NCI-H1436 treated with DMSO at 0.1 percent for 48 hours (cell line): ENCODE measurements around the gene CRISPLD2.

Experiments
- DNase-seq: peaks from one replicate; lab custom pipeline; 2025; lab: John Stamatoyannopoulos, UW

Gene CRISPLD2, protein sequence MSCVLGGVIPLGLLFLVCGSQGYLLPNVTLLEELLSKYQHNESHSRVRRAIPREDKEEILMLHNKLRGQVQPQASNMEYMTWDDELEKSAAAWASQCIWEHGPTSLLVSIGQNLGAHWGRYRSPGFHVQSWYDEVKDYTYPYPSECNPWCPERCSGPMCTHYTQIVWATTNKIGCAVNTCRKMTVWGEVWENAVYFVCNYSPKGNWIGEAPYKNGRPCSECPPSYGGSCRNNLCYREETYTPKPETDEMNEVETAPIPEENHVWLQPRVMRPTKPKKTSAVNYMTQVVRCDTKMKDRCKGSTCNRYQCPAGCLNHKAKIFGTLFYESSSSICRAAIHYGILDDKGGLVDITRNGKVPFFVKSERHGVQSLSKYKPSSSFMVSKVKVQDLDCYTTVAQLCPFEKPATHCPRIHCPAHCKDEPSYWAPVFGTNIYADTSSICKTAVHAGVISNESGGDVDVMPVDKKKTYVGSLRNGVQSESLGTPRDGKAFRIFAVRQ

GRCh38 chr16:84819644-84820304 lies at the start of gene CRISPLD2:
Gene CRISPLD2, plus strand, starts transcription at chr16:84819985. Its CDS starts 18,511 bp downstream, at chr16:84838496.
- DNase-seq = peak; percentile 85

GRCh38 chr16:84773312-84773711 lies 46.5 kb upstream of the CRISPLD2 start:
- no peak for DNase-seq

DNA sequence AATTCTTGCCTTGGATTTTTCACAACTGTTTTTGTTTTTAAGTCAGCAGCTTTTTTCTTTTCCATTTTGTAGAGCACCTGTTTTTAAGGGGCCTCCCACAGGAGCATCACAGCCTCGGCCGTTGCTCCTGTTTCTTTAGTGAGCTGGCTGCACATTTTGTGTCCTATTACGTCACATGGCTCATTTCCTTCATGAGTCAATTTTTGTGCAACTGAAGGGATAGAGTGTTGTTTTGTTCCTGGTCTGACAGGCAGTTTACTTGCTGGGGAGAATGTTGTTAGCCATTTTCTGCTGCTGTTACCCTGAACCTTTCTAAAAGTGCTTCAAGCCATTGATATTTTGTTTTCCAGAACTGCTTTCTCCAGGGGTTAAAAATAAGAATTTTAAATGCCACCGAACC lies 45.0 kb upstream of the CRISPLD2 start:
- no peak for DNase-seq

DNA sequence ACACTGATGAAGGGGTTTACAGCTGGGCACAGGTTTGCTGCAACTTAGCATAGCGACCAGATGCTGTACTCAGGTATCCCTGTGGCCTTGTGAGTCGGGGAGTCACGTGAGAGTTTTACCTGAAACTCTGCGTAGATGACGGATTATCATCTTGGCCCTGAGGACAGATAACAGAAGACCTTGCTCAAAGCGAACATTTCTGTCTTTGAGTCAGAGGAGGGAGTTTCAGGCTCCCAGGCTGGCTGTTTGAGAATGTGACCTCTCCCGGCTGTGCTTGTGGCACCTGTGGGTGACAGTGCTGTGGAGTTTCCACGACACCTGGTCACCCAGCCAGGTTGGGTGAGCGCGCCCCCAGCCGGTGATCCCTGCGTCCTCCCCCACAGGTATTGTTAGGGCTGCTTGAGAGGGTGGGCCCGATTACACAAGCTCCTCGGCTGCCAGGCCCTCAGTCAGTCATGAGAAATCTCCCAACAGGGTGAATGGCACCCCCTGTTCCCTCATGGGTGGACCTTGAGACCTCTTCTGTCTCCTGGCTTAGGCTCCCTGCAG lies 44.4 kb upstream of the CRISPLD2 start:
- DNase-seq = no peak

DNA sequence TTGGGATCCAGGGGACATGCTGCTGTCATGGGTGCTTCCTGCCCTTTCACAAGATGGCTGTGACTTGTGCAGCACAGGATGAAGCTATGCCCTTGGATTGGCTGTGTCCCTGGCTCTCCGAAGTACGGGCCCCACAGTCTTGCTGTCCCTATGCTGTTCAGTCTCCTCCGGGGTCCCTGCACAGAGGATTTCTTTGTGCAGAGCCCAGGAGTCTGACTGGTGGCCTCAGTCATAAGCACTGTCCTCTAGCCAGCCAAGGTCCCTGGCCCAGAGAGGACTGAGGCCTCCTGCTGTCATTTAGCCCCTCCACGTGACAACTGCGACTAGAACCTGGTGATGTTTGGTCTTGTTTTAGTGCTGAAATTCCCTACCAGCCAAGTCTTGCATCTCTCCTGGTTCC lies 42.4 kb upstream of the CRISPLD2 start:
- DNase-seq = no peak

GRCh38 chr16:84778720-84779119 lies 41.1 kb upstream of the CRISPLD2 start:
- DNase-seq = no peak

DNA sequence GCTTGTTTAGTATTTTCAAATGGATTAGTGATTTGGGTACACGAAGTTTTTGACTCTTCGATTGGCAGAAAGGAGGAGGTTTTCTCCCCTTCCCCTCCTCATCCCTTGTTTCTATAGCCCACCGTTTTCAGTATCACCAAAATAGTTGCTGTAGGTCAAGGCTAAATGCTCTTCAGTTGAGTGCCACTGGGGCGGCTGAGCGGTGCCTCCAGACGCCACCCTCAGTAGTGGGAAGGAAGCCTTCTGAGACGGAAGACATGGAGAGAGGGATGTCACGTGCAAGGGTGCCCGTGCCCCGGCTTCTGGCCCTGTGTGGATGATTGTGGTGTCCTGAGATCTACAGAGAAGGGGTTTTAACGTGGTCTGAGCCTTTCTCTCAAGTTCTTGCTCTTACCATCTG lies 39.7 kb upstream of the CRISPLD2 start:
- DNase-seq = no peak

GRCh38 chr16:84780544-84781376 lies 39.0 kb upstream of the CRISPLD2 start:
- no peak for DNase-seq

GRCh38 chr16:84782846-84783245 lies 36.9 kb upstream of the CRISPLD2 start:
- DNase-seq = no peak

DNA sequence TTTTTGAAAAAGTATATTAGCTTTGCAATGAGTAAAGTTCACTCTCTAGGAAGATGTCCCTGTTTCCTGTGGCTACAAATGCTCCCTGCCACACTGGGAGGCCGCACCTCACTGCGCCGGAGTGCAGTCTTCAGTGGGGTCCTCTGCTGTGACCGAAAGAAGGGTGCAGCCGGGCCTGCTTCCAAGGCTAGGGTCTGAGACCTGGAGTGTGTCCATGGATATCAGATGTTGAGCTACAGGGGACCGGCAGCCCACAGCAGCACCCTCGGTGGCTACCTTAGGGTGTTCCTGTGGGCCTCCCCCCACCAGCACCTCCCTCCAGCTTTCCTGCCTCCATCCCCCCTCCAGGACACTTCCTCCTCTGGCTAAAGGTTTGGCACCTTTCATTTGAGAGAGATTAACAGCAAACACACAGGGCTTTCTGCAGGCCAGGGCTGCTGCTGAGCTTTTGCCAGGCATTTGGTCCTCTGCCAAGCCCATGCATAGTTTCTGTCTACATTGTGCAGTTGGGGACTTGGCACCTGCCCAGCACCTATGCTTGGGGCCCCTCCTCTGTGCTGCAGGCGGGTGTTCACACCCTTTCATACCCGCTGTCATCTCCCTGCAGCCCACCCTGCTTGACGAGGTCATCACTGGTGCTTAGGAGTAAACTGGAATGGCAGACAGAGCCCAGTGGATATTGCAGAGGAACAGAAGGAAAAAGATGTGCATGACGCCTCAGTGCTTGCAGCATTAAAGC lies 33.8 kb upstream of the CRISPLD2 start:
- DNase-seq = no peak

DNA sequence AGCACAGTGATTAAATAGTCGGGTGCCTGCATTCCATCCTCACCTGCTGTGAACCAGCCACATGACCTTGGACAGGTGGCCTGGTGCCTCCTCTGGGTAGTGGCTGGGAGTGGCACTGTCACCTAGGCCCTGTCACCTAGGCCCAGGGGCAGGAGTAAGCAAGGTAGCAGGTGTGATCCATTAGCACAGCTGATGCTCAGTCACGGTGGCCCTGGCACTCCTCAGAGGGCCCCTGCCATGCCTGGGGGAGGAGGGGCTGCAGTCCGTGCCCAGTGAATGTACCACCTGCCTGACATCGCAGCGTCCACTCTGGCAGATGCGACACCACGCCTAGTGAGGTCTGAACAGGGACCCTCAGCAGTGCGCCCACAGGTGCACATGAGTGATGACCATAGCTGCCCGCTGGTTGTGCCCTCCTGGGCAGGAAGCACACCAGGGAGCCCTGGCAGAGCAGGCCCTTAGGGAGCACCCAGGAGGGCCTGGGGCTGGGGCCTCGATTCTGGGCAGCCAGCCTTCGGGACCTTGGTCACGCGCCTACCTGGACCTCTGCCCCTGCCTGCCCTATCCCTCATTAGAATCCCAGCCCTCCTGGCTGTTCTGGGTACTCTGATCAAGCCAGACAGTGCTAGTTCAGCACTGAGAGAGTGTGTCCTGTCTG lies 33.1 kb upstream of the CRISPLD2 start:
- no peak for DNase-seq

GRCh38 chr16:84787263-84787622 lies 32.5 kb upstream of the CRISPLD2 start:
- no peak for DNase-seq

GRCh38 chr16:84788920-84789391 lies 30.8 kb upstream of the CRISPLD2 start:
- DNase-seq = no peak

- DNase-seq = no peak
Measured at GRCh38 chr16:84789431-84789830, 30.4 kb upstream of the CRISPLD2 start.

DNA sequence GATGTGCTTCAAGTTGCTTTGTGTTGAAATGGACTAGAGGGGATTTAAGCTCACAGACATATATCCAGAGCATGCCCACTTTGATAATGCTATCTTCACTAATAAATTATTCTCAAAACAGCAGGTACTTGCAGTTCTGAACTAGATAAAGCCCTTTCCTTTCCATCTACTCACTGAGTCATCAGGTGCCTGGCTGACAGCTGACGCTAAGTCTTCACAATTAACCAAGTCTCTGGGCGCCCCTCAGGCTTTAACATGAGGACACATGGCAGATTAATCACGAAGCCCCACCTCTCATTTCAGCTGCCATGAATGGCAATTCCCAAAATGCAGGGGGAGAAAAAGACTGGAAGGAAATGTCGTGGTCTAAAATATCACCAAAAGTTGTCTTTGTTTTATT lies 29.5 kb upstream of the CRISPLD2 start:
- DNase-seq = no peak

GRCh38 chr16:84791088-84791487 lies 28.7 kb upstream of the CRISPLD2 start:
- no peak for DNase-seq

DNA sequence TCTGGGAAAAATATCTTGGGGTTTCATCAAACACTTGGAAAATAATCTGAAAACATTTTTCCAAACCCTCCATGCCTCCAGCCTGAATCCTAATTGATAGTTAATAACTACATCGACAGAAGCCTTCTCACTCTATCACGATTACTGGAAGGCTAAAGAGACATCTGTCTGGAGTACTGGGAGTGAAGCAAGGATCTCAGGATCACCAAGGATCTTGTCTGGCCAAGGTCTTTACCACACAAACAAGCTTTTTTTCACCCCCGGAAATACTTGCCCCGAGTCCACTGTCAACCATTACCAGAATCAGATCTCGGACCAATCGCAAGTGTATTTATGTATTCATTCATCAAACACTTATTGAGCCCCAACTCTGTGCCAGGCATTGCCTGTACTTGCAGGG lies 28.3 kb upstream of the CRISPLD2 start:
- DNase-seq = no peak

- DNase-seq = no peak
Measured at GRCh38 chr16:84794186-84794585, 25.6 kb upstream of the CRISPLD2 start.

DNA sequence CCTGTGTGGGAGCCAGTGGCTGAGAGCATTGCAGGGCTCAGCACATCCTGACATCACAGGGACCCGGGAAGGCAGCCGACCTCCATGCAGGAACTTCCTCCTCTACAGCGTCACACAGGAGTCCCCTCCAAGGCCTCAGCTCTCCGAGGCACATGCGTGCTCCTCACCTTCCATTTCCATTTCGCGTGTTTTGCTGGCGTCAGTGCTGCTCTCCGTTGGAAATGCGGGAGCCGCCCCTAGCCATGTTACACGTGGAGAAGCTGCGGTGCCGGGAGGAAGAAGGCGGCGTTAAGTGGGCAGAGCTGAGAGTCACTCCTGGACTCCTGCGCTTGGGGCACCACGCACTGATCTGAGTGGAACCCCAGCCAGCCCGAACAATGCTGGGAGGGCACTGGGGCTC lies 25.2 kb upstream of the CRISPLD2 start:
- DNase-seq = no peak

GRCh38 chr16:84795329-84796053 lies 24.3 kb upstream of the CRISPLD2 start:
- DNase-seq = no peak
